Nephron (organoid): ENCODE results near the gene TARS2.

Experiments used
- H3K27ac Mint-ChIP-seq, 3 experiments: 2 replicates each; pipeline ENCODE4 v1.8.0; 2020; ENCODE audit warnings: mixed read lengths in 3 of 3, mild to moderate bottlenecking in 2 of 3, moderate library complexity in 1 of 3
- H3K27me3 Mint-ChIP-seq: 2 replicates; pipeline ENCODE4 v1.8.0; 2021; ENCODE audit warnings: low read depth, mild to moderate bottlenecking, moderate library complexity, mixed read lengths
- H3K36me3 Mint-ChIP-seq: 2 replicates; pipeline ENCODE4 v1.8.0; 2020; ENCODE audit warnings: low read depth, mixed read lengths
- H3K4me1 Mint-ChIP-seq: 2 replicates; pipeline ENCODE4 v1.8.0; 2020; ENCODE audit warnings: mixed read lengths
- H3K4me3 Mint-ChIP-seq, 3 experiments: 2 replicates each; pipeline ENCODE4 v1.8.0; 2020; ENCODE audit warnings: mild to moderate bottlenecking in 3 of 3, mixed read lengths in 3 of 3, moderate library complexity in 2 of 3
- H3K9me3 Mint-ChIP-seq: 2 replicates; pipeline ENCODE4 v1.8.0; 2020; ENCODE audit warnings: mixed read lengths
- CTCF ChIP-seq, 3 experiments: fragments of 200-600 bp; sonication (generic); IDR thresholded peaks; one replicate each; pipeline ENCODE4 v1.5.0; 2021; ENCODE audit warnings: antibody characterized with exemption in 3 of 3; ENCODE audit not compliant: unreplicated experiment in 3 of 3

Gene TARS2

GRCh38 chr1:150466964-150467363 is 20.3 kb upstream of the TARS2 start:
- H3K4me3 Mint-ChIP-seq = no peak overlapping the region
- no peak for TF ChIP-seq CTCF (IDR thresholded peaks at IDR 0.05; ENCODE audit: unreplicated experiment in 3 of 3)
- H3K27me3 Mint-ChIP-seq = no peaks in the 10 kb centered on the region

GRCh38 chr1:150469291-150469690 is 17.9 kb upstream of the TARS2 start:
- no peaks in the 10 kb centered on the region for H3K9me3 Mint-ChIP-seq
- no peaks in the 10 kb centered on the region for H3K27me3 Mint-ChIP-seq
- H3K27ac Mint-ChIP-seq = no peak overlapping the region
- H3K4me3 Mint-ChIP-seq = no peak overlapping the region
- peaks cover 8% of the 10 kb centered on the region for H3K4me1 Mint-ChIP-seq
- H3K36me3 Mint-ChIP-seq = peaks cover 58% of the 10 kb centered on the region
- no peak for TF ChIP-seq CTCF (IDR thresholded peaks at IDR 0.05; ENCODE audit: unreplicated experiment in 3 of 3)

More at GRCh38 chr1:150466964-150467363, 20.3 kb upstream of the TARS2 start:
- H3K4me1 Mint-ChIP-seq = no peaks in the 10 kb centered on the region
- H3K36me3 Mint-ChIP-seq = peaks cover 41% of the 10 kb centered on the region
- no peak overlapping the region for H3K27ac Mint-ChIP-seq
- no peaks in the 10 kb centered on the region for H3K9me3 Mint-ChIP-seq

- Mint-ChIP-seq H3K36me3 (peaks cover 45% of the 10 kb centered on the region), H3K9me3 (no peaks in the 10 kb centered on the region), H3K27me3 (no peaks in the 10 kb centered on the region), H3K27ac (no peak overlapping the region), H3K4me1 (peaks cover 41% of the 10 kb centered on the region), H3K4me3 (no peak overlapping the region)
- TF ChIP-seq CTCF (IDR thresholded peaks at IDR 0.05; ENCODE audit: unreplicated experiment in 3 of 3) = no peak
Observed at GRCh38 chr1:150472601-150473200, 14.5 kb upstream of the TARS2 start.

GRCh38 chr1:150473659-150474058 is 13.6 kb upstream of the TARS2 start:
- peak overlapping the region; percentile 74 to 89 (median 76) for H3K27ac Mint-ChIP-seq
- H3K9me3 Mint-ChIP-seq = no peaks in the 10 kb centered on the region
- no peak overlapping the region for H3K4me3 Mint-ChIP-seq
- H3K4me1 Mint-ChIP-seq = peaks cover 49% of the 10 kb centered on the region
- H3K27me3 Mint-ChIP-seq = peaks cover 5% of the 10 kb centered on the region
- peaks cover 45% of the 10 kb centered on the region for H3K36me3 Mint-ChIP-seq
- no peak for TF ChIP-seq CTCF (IDR thresholded peaks at IDR 0.05; ENCODE audit: unreplicated experiment in 3 of 3)

GRCh38 chr1:150474869-150475268 is 12.3 kb upstream of the TARS2 start:
- peaks cover 44% of the 10 kb centered on the region for H3K36me3 Mint-ChIP-seq
- peaks cover 5% of the 10 kb centered on the region for H3K27me3 Mint-ChIP-seq
- H3K4me3 Mint-ChIP-seq = peak overlapping the region in 1 of 3 experiments; percentile 17
- H3K27ac Mint-ChIP-seq = peak overlapping the region; percentile 50 to 89 (median 76)
- H3K9me3 Mint-ChIP-seq = no peaks in the 10 kb centered on the region
- H3K4me1 Mint-ChIP-seq = peaks cover 49% of the 10 kb centered on the region
- TF ChIP-seq CTCF (IDR thresholded peaks at IDR 0.05; ENCODE audit: unreplicated experiment in 3 of 3) = no peak

- peaks cover 5% of the 10 kb centered on the region for H3K27me3 Mint-ChIP-seq
- H3K27ac Mint-ChIP-seq = peak overlapping the region; percentile 50 to 89 (median 76)
- no peaks in the 10 kb centered on the region for H3K9me3 Mint-ChIP-seq
Observed at GRCh38 chr1:150476754-150477153, 10.5 kb upstream of the TARS2 start.

More at GRCh38 chr1:150476754-150477153, 10.5 kb upstream of the TARS2 start:
- H3K4me1 Mint-ChIP-seq = peaks cover 49% of the 10 kb centered on the region
- peak overlapping the region in 1 of 3 experiments; percentile 1 for H3K4me3 Mint-ChIP-seq
- H3K36me3 Mint-ChIP-seq = peaks cover 26% of the 10 kb centered on the region
- no peak for TF ChIP-seq CTCF (IDR thresholded peaks at IDR 0.05; ENCODE audit: unreplicated experiment in 3 of 3)
